OCI-LY3 (cell line): ENCODE measurements around the gene FREM3.

Experiments used
- H2AFZ ChIP-seq: fragments of 200-600, 300-600 bp; shearing (Covaris generic); 2 replicates; pipeline ENCODE4 v1.6.0; 2014; ENCODE audit warnings: antibody characterized with exemption, low read depth, low read length
- H3K27ac ChIP-seq: fragments of 200-600, 300-600 bp; sonication (generic); 2 replicates; pipeline ENCODE4 v1.5.1; 2014; ENCODE audit warnings: mild to moderate bottlenecking, low read length, moderate library complexity, mixed read lengths
- H3K27me3 ChIP-seq: fragments of 200-600, 300-600 bp; sonication (generic); 2 replicates; pipeline ENCODE4 v1.6.1; 2014; ENCODE audit warnings: low read depth, low read length, mixed read lengths
- H3K36me3 ChIP-seq: fragments of 200-600, 300-600 bp; sonication (generic); replicated peaks from 2 replicates; pipeline ENCODE3; 2014; ENCODE audit warnings: low read depth, low read length, mixed read lengths
- H3K4me1 ChIP-seq: fragments of 300-600, 200-600 bp; sonication (generic); 2 replicates; pipeline ENCODE4 v1.6.1; 2014; ENCODE audit warnings: low read length, mixed read lengths
- H3K4me2 ChIP-seq: fragments of 200-600, 300-600 bp; sonication (generic); 2 replicates; pipeline ENCODE4 v1.6.1; 2014; ENCODE audit warnings: low read length, mixed read lengths
- H3K4me3 ChIP-seq: fragments of 300-600, 200-600 bp; sonication (generic); 2 replicates; pipeline ENCODE4 v1.5.1; 2014; ENCODE audit warnings: antibody characterized with exemption, mild to moderate bottlenecking, low read length, moderate library complexity
- H3K79me2 ChIP-seq: fragments of 300-600, 200-600 bp; shearing (Covaris generic); 2 replicates; pipeline ENCODE4 v1.6.1; 2014; ENCODE audit warnings: mild to moderate bottlenecking, low read length, mixed read lengths
- H3K9ac ChIP-seq: fragments of 300-600, 200-600 bp; shearing (Covaris generic); 2 replicates; pipeline ENCODE4 v1.6.0; 2014; ENCODE audit warnings: mild to moderate bottlenecking, low read length, moderate library complexity
- H3K9me3 ChIP-seq: fragments of 200-600, 300-600 bp; shearing (Covaris generic); 2 replicates; pipeline ENCODE4 v1.6.1; 2014; ENCODE audit warnings: low read length, mixed read lengths; ENCODE audit not compliant: insufficient read depth
- H4K20me1 ChIP-seq: fragments of 200-600, 300-600 bp; sonication (generic); 2 replicates; pipeline ENCODE4 v1.6.1; 2016; ENCODE audit warnings: low read length, mixed read lengths; ENCODE audit not compliant: insufficient read depth
- EZH2phosphoT487 ChIP-seq: fragments of 200-600 bp; shearing (Covaris generic); IDR thresholded peaks from 2 replicates; pipeline ENCODE4 v1.6.1; 2018; ENCODE audit warnings: antibody characterized with exemption, mixed run types, low read depth
- TF ChIP-seq, protein P1 (sequence below): fragments of 200-600, 300-600 bp; sonication (generic); IDR thresholded peaks from 2 replicates; pipeline ENCODE4 v1.5.1; 2014; ENCODE audit warnings: antibody characterized with exemption, low read length, low read depth

The FREM3 gene

DNA sequence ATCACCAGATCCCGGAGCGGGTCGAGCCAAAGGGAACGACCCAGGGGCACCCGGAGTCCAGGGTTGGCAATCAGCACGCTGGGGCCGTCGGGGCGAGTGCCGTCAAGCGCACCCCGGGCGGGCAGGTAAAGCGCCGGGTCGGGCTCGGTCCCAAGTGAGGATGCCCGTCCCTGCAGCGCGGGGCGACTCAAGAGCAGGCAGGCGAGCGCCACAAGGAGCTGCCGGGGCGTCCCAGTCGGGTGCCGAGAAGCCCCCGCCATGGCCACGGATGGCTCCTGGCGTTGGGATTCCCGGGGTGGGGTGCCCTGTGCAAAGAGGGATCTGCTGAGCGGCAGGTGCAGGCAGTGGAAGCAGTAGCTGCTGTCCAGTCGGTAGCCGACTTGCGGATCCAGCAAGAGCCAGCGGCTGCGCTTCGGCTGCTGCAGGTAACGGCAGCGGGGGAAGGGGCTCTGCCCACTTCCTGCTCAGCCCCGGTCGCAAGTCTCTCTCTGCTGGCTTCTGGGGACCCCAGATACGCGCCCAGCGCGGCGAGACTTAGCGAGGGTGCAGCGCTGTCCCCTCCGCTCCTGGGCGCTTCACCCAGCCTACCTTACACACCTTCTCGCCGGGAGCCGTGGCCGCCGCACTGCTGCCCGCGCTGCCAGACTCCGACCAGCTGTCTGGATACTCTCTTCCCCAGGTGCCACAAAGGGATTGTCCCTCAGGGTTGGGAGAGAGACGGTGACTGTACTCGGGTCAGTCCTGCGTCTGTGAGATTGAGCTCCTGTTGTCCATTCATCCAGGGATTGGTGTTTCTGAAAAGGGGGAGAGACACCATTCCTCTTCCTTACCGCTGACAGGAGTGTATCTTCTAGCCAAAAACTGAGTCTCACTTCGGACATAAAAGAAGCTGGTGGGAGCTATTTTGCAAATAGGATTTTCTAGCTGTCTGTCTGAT is at the start of gene FREM3:
TSS of gene FREM3 (minus strand) at position 260 of the 937 bp plus-strand sequence. CDS start at position 260, 0 bp downstream.
- Histone ChIP-seq H2AFZ (no peak within 1 kb of the TSS), H3K4me2 (no peak within 1 kb of the TSS), H3K9me3 (no peaks in the 10 kb centered on the region), H3K9ac (no peak within 1 kb of the TSS), H3K79me2 (no peaks in the 10 kb centered on the region), H3K27me3 (peaks cover 28% of the 10 kb centered on the region), H3K27ac (no peak within 1 kb of the TSS), H3K4me3 (no peak within 1 kb of the TSS; the same call in 1 of the 2 replicates), H4K20me1 (no peaks in the 10 kb centered on the region), H3K36me3 (no peaks in the 10 kb centered on the region), H3K4me1 (no peaks in the 10 kb centered on the region)
- TF ChIP-seq, protein P1, sequence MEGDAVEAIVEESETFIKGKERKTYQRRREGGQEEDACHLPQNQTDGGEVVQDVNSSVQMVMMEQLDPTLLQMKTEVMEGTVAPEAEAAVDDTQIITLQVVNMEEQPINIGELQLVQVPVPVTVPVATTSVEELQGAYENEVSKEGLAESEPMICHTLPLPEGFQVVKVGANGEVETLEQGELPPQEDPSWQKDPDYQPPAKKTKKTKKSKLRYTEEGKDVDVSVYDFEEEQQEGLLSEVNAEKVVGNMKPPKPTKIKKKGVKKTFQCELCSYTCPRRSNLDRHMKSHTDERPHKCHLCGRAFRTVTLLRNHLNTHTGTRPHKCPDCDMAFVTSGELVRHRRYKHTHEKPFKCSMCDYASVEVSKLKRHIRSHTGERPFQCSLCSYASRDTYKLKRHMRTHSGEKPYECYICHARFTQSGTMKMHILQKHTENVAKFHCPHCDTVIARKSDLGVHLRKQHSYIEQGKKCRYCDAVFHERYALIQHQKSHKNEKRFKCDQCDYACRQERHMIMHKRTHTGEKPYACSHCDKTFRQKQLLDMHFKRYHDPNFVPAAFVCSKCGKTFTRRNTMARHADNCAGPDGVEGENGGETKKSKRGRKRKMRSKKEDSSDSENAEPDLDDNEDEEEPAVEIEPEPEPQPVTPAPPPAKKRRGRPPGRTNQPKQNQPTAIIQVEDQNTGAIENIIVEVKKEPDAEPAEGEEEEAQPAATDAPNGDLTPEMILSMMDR = no peak
- TF ChIP-seq EZH2phosphoT487 = no peak

DNA sequence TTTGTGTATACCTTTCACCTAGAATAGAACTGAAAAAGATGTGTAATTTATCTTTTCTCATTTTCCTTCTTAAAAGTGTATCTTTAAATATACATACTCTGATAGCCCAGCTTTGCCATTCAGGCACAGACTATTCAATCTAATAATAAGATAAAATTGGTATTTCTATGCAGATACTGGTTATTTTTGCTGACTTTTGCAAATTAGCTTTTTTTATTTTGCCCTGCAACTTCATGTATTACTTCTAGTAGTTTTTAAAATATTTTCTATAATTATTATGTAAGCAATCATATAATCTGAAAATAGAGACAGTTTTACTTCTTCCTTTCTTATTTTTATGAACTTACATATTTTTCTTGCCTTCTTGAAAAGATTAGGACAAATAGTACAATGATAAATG is 45.4 kb upstream of the FREM3 start:
- no peak for TF ChIP-seq EZH2phosphoT487
- TF ChIP-seq, protein P1 = no peak
- Histone ChIP-seq H3K9ac (no peak overlapping the region), H2AFZ (no peak overlapping the region), H3K4me3 (no peak overlapping the region), H3K36me3 (no peaks in the 10 kb centered on the region), H3K4me1 (no peaks in the 10 kb centered on the region), H3K27ac (no peak overlapping the region), H3K4me2 (no peak overlapping the region), H3K9me3 (no peaks in the 10 kb centered on the region), H4K20me1 (no peaks in the 10 kb centered on the region), H3K27me3 (no peaks in the 10 kb centered on the region), H3K79me2 (no peaks in the 10 kb centered on the region)

DNA sequence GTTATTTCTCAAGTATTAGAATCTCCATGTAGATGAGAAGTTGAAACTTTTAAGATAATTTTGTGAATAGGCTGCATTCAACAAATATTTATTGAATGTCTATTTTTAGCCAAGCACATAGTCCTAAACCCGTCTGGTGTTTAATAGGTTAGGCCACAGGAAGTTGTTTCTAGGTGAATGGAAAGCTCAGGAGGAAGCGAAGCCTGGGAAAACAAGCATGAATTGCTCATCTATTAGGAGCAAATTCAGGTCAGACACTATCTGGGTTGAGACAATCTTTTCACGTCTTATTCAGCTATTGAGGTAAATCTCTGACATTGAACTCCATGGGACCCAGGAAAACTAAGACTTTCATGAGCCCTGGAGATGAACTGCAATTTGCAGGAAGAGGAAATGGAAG is 43.1 kb upstream of the FREM3 start:
- Histone ChIP-seq H3K4me3 (no peak overlapping the region), H3K4me2 (no peak overlapping the region), H3K4me1 (no peaks in the 10 kb centered on the region), H3K79me2 (no peaks in the 10 kb centered on the region), H3K27me3 (no peaks in the 10 kb centered on the region), H3K9ac (no peak overlapping the region), H3K9me3 (no peaks in the 10 kb centered on the region), H3K36me3 (no peaks in the 10 kb centered on the region), H4K20me1 (no peaks in the 10 kb centered on the region), H3K27ac (no peak overlapping the region), H2AFZ (no peak overlapping the region)
- TF ChIP-seq, protein P1 = no peak
- no peak for TF ChIP-seq EZH2phosphoT487

DNA sequence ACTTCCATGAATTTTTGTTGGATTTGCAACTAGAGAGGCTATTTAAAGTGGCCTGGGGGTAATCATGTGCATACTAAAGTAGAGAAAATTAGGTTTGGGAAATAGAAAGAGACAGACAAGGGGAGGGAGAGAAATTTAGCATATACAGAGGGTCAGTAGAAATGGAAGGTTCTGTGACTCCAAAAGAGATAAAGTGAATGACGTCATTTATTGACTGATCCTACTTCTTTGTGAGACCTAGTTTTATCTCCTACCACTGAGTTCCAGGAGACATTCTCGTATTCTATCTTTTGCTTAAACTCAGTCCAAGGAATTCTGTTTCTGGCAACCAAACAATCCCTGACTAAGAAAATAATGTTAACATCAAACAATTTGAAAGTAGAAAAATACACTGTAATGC is 42.4 kb upstream of the FREM3 start:
- Histone ChIP-seq H3K27me3 (no peaks in the 10 kb centered on the region), H3K27ac (no peak overlapping the region), H3K9me3 (no peaks in the 10 kb centered on the region), H3K36me3 (no peaks in the 10 kb centered on the region), H3K4me1 (no peaks in the 10 kb centered on the region), H2AFZ (no peak overlapping the region), H3K4me3 (no peak overlapping the region), H3K4me2 (no peak overlapping the region), H4K20me1 (no peaks in the 10 kb centered on the region), H3K9ac (no peak overlapping the region), H3K79me2 (no peaks in the 10 kb centered on the region)
- TF ChIP-seq EZH2phosphoT487 = no peak
- TF ChIP-seq, protein P1 = no peak
